Kidney glomerular epithelial cell (primary cell): ENCODE data around the gene TUBA3D.
"Not testable (repeated sequence)": the region's sequence is repeated elsewhere in the genome, so short reads cannot be mapped to it uniquely, and the experiment has no call there.

ENCODE experiments used
- DNase-seq: peaks from one replicate; lab custom pipeline; 2025; lab: John Stamatoyannopoulos, UW

TUBA3D gene

DNA sequence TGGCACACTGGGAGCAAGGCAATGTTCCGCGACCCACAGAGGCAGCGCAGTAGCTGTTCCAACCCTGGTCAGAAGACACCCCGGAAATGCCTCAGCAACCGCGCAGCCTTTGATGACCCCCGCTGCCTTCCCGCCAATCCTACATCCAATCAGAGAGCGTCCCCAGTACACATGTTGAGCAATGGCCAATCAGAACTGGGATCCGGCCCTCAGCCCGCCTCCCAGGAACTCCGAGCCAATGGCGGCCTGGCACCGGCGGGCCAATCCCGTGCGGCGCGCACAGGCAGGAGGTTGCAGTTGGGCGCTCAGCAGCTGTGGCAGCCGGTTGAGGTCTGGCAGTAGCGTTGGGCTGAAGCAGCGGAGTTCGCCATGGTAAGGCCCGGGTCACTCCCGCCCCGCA, at the start of gene TUBA3D:
Gene TUBA3D (plus strand): TSS at position 289 of the 400 bp plus-strand sequence. CDS start 81 bp downstream, at position 370.
- no peak for DNase-seq

DNA sequence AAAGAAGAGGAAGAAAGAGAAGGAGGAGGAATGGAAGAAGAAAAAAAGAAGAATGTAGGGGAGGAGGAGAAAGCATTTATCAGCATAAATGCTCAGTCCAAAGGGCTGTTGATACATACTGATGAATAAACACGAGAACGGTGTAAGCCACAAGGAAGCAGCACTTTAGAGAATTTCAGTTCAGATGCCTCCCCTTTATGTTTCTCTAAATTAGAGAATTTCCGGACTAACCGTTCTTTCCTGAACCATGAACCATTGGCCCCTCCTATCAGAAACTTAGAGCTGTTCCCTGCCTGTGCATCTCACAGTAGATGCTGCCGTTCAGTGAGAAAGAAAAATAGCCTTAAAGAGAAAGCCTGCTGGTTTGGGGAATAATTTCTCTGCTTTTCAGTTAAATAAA, 49.2 kb upstream of the TUBA3D start:
- no peak for DNase-seq

DNA sequence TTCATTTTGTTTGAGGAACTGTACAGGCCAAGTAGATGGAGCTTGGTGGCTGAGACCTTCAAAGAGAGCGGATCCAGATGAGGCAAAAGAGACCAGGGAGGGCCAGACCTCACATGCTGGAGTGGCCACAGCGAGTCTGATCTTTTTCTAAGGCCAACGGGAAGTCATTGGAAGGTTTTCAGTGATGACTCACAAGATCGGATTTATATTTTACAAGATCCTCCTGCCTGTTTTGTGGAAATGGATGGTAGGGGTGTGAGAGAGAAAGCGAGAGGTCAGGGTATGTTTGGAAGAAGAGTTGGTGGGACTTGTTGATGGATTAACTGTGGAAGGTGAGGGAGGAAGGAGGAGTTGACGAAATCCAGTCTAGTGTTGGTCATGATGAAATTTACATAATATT, 44.6 kb upstream of the TUBA3D start:
- no peak for DNase-seq

DNA sequence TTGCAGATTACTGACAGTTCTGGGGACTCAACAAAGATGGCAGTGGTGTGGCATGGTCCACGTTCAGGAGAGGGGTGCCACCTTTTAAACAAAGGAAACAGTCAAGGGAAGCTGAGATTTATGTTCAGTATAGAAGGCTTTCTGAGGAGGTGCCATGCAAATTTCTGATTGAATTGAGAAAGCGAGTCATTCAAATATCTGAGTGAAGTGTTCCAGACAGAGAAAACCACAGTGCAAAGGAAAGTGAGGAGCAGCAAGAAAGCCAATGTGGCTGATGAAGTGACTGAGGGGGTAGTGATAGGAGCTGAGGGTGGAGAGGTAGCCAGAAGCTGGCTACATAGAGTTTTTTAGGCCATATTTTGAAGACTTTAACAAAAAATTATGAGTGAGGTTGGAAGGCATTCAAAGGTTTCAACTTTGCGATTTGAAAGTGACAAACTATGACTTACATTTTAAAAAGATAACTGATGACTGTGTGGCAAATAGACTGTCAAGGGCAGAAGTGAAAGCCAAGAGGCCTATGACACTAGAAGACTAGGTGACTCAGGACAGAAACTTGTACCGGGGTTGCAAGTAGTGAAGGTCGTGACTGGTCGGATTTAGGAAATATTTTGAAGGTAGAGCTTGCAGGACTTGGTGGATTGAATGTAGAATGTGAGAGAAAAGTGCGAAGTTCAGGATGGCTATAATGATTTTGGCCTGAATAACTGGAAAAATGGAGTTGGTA, 35.0 kb upstream of the TUBA3D start:
- DNase-seq: not testable (repeated sequence)

DNA sequence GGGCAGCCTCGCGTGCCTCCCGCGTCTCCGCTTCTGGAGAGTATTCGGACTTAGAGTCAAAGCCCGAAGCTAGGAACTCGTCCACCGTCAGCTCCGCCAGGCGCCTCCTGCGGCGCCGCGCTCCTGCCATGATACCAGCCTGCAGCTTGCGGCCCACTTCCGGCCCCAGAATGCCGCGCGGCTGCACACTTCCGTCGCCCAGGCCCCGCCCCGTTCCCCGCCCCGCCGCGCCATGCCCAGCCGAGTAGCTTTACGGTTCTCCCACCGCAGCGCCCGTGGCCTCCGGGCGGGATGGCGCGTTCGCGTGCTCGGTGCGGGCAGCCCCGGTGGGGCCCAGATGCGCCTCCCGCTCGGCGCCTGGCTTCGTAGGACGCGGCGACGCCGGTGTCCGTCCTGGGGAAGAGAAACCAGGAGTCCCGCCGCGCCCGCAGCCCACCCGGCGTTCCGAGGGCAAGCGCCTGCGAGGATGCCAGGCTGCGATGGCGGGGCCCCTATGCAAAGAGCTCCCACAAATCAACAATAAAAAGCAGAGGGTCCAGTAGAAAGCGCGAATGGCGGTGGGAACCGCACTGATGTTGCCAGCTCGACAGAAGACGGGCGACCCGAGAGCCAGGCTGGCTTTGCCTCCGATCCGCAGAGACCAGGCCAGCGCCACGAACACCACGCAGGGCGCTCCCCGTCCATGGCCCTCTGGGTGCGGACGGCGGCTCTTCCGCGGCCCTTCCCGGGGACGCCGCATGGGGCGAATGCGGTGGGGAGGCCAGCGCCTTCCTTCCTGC, 31.0 kb upstream of the TUBA3D start:
- DNase-seq: not testable (repeated sequence)

DNA sequence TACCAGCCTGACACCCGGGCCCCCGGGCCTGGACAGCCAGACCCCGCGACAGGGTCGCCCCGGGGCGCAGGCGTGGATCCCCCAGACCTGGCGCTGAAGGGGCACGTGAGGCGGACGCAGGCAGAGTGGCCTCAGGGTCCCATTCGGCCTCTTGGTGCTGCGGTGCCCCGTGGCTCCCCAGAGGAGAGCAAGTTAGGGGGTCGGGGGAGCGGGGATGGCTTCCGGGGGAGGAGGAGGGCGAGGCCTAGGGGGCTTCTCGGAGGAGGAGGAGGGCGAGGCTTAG, 30.5 kb upstream of the TUBA3D start:
- DNase-seq: not testable (repeated sequence)

DNA sequence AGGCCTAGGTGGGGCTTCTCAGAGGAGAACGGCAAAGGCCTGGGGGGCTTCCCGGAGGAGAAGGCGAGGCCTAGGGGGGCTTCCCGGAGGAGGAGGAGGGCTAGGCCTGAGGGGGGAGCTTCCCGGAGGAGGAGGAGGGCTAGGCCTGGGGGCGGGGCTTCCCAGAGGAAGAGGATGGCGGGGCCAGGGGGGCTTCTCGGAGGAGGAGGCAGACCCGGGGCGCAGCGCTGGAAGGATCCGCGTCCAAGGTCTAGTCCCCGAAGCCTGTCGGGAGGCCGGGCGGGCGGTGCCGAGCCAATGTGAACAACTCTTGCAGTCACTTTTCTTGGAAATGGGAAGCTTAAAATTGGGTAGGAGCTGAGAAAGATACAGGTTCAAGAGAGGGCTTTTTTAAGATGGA, 30.0 kb upstream of the TUBA3D start:
- DNase-seq: no peak

DNA sequence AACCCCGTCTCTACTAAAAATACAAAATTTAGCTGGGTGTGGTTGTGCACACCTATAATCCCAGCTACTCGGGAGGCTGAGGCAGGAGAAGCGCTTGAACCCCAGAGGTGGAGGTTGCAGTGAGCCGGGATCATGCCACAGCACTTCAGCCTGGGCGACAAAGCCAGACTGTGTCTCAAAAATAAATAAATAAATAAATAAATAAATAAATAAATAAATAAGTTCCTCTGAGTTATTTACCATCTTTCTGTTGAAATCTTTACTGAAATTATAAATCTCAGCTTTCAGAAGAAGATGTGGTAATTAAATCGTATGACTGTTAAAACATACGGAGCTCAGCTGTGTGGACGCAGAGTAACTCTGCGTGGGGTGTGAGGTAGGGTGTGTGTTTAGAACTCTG, 27.9 kb upstream of the TUBA3D start:
- DNase-seq: not testable (repeated sequence)

DNA sequence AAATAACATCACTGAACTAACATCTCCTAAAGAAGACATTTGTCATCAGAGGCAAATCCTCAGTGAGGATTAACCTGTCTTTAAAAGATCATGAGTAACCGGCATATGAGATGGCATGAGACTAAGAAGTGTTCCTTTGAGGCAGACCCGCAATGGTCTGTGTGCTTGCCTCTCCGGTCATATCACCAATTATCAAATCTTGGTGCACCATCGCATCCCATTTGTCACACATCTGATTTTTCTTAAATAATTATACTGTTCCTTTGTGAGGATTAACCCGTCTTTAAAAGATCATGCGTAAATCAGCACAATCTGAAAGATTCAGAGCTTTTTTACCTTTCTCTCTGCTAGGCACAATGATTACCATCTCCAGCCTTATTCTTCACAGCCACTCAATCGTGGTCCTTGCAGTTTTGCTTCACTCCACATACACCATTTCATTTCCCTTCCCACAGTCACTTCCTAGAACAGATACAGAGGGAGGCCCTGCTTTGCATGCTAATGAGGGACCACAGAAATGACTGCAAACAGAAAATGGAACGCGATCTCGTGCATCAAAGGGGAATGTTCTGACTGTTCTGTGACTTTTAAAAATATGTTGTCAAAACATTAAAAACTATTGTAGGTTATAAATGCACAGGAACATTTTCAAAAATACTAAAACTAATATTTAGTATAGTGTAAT, 24.5 kb upstream of the TUBA3D start:
- DNase-seq: not testable (repeated sequence)

DNA sequence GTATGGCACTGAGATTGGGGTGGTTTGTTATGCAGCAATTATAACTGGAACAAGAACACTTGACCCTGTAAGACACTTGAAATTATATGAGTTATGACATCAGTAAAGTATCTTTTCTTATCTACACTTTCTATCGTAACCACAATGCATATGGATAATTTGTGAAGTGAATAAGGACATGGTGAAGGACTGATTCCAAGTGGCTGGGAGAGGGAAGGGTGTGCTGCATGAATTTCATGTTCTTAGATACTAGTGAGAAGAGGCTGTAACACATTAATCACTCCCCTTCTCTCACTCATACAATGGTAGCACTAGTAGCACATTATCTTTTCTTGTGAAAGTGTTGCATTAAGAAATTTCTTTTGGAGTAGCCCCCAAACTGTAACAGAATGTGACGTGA, 21.0 kb upstream of the TUBA3D start:
- DNase-seq: not testable (repeated sequence)

DNA sequence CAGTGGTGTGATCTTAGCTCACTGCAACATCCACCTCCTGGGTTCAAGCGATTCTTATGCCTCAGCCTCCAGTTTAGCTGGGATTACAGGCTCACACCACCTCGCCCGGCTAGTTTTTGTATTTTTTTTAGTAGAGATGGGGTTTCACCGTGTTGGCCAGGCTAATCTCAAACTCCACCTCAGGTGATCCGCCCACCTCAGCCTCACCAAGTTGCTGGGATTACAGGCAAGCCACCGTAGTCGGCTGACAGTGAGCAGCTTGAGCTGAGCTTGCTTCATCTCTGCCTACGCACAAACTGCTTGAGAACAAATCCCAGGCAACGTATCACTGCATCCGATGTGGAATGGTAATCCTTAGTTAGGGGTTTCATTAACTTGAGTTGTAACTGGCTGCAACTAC, 8.2 kb upstream of the TUBA3D start:
- not testable (repeated sequence) for DNase-seq

DNA sequence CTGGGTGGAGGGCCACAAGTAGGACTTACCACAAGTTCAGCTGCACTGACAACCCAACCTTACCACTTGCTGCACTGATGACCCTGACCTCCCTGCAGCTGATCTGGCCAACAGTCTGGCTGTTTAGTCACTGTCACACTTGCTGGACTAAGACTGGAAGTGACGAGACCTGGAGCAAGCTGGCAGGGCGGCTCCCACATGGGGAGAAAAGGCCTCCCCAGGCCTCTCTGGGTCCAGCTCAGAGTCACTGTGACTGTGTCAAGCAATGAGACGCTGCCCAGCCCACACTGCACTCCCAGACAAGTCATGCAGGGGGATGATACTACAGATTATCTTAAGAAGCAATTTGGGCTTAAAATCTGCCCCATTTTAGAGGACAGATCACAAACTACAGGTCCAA, 5.0 kb upstream of the TUBA3D start:
- DNase-seq: not testable (repeated sequence)

DNA sequence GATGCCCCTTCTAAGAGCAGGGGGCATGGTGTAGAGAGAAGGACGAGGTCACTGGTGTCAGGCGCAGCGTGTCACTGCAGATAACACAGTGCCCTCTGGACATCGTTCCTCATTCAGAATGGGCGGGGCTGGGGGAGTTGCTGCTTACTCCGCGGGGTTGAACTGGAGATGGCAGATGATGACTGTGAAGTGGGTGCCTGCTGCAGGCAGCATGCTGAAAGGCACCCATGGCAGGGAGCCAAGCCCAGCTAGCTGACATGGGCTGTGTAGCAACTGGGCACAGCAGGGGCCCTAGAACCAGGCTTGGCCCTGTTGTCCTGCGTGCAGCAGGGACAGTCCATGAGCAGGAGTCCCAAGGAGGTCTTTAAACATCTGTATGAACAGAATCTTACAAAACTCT, 4.3 kb upstream of the TUBA3D start:
- not testable (repeated sequence) for DNase-seq

DNA sequence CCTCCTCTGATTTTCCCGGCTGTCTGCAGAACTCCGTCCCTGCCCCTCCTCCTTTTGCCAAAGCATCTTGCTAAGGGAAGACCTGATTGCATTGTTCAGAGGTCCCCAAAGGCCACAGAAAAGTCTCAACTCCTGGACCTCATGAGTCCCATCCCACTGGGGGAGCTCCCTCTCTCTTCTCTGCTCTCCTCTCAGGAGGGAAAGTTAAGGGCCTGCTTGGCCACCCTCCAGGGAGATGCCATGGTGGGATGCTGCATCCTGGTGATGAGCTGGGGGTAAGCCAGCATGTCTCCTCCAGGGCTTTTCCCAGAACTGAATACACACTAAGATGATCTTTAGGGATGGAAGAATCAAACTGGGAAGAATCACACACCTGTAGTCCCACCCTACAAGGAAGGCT, 2.7 kb upstream of the TUBA3D start:
- DNase-seq: not testable (repeated sequence)

DNA sequence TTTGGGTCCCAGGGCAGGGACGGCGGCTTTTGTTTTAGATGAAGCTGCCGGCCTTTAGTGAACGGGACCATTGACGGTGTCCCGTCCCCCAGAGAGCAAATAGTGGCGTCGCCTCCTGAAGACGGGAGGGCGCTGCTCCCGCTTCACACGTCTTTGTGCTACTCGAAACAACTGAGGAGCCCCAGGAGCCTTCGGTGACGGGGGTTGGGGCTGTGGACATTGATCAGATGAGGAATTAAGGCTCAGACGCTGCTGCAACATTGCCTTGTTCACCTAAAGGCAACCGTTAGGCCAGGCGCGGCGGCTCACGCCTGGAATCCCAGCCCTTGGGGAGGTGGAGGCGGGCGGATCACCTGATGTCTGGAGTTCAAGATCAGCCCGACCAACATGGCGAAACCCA, 444 bp downstream of the TUBA3D start:
- not testable (repeated sequence) for DNase-seq

DNA sequence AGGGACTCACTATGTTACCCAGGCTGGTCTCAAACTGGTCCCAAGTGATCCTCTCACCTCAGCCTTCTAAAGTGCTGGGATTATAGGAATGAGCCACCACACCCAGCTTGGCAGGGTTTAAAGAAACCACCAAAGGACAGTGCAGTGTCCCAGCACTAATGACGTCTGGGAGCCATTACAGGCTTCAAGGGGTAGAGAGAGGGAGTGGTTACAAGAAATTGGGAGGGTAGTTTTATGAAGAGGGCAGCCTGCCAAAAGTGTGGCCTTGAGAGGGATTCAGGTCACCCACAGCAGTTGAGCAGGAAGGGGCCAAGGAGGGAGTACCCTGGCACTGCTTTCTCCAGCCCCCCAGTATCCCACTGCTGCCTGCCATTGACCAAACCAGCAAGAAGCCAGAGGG, 1.3 kb downstream of the TUBA3D start:
- not testable (repeated sequence) for DNase-seq

DNA sequence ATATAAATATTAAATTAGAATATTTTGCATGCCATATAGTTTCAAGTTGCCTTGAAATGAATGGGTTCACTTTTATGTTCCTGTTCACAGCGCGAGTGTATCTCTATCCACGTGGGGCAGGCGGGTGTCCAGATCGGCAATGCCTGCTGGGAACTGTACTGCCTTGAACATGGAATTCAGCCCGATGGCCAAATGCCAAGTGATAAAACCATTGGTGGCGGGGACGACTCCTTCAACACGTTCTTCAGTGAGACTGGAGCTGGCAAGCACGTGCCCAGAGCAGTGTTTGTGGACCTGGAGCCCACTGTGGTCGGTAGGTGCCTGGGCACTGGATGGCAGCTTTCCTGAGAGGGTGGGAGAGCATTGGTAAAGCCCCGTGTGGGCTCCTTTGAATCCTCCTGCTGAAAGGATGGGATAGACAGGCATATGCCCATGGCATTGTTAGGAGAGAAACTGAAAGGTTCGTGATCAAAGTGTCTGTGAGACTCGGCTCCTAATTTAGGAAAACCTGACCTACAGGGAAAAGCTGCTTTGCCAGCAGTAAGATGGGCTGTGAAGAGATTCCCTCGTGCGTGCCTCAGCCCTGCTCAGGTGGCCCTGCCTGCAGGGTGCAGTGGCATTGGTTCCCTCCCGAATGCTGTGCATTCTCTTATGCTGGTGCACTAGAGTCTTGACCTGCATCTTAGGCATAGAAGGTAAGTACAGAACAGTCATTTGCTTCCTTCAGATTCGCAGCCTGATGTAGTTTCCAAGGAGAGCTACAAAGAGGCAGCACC, 2.3 kb downstream of the TUBA3D start:
- not testable (repeated sequence) for DNase-seq

DNA sequence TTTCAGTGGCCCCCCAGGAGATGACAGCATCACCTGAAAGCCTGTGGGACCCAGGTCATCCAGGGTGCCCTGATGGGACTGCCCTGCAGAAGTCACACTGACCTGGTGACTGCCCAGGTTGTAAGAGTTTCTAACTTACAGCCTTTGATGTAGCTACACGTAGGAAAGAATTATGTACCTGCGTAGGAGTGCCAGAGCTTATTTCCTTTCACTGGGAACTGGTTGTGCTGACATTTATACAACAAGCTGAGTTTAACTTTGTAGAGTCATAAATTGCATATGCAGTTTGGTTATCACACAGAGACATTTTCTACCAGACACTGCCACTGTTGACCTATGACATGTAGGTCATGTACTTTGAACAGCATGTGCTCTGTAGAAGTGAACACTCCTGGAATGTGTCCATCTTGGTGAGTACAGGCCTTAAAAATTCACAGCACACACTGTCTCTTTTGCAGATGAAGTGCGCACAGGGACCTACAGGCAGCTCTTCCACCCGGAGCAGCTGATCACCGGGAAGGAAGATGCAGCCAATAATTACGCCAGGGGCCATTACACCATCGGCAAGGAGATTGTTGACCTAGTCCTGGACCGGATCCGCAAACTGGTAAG, 3.0 kb downstream of the TUBA3D start:
- not testable (repeated sequence) for DNase-seq

DNA sequence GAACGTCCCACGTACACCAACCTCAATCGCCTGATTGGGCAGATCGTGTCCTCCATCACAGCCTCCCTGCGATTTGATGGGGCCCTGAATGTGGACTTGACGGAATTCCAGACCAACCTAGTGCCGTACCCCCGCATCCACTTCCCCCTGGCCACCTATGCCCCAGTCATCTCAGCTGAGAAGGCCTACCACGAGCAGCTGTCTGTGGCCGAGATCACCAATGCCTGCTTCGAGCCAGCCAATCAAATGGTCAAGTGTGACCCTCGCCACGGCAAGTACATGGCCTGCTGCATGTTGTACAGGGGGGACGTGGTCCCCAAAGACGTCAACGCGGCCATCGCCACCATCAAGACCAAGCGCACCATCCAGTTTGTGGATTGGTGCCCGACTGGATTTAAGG, 4.4 kb downstream of the TUBA3D start:
- not testable (repeated sequence) for DNase-seq

DNA sequence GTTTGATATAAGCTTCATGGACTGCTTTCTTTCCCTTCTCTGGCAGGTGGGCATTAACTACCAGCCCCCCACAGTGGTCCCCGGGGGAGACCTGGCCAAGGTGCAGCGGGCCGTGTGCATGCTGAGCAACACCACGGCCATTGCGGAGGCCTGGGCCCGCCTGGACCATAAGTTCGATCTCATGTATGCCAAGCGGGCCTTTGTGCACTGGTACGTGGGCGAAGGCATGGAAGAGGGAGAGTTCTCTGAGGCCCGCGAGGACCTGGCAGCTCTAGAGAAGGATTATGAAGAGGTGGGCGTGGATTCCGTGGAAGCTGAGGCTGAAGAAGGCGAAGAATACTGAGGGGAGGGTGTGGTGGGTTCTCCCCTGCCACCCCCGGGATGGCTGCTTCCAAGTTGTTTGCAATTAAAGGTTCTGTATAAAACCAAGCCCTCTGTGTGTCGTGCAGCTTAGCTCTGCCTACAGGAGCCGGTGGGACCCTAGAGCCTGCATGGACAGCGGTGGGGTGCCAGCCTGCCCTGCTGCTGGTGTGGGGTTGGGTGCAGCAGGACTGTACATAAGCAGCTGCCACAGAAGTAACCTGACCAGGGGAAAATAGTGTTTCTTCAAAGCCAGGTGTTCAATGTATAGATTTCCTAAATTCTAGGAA, 6.7 kb downstream of the TUBA3D start:
- not testable (repeated sequence) for DNase-seq
